PC-3 (cell line): ENCODE results near the gene AFG1L.

Experiments
- EZH2 ChIP-seq: fragments of 300-600 bp; sonication (generic); IDR thresholded peaks from one replicate; pipeline ENCODE4 v1.6.1; 2017; ENCODE audit warnings: antibody characterized with exemption, mild to moderate bottlenecking, low read length; ENCODE audit not compliant: unreplicated experiment
- EZH2phosphoT487 ChIP-seq: fragments of 300-600 bp; sonication (generic); IDR thresholded peaks from 2 replicates; pipeline ENCODE4 v1.6.1; 2018; ENCODE audit warnings: mild to moderate bottlenecking, antibody characterized with exemption, low read length, borderline replicate concordance
- TF ChIP-seq, protein P1 (sequence below): fragments of 300-600 bp; sonication (generic); conservative IDR thresholded peaks from 2 replicates; pipeline ENCODE4 v1.5.1; 2017; ENCODE audit warnings: antibody characterized with exemption, low read depth, mild to moderate bottlenecking, low read length

- TF ChIP-seq, protein P1, sequence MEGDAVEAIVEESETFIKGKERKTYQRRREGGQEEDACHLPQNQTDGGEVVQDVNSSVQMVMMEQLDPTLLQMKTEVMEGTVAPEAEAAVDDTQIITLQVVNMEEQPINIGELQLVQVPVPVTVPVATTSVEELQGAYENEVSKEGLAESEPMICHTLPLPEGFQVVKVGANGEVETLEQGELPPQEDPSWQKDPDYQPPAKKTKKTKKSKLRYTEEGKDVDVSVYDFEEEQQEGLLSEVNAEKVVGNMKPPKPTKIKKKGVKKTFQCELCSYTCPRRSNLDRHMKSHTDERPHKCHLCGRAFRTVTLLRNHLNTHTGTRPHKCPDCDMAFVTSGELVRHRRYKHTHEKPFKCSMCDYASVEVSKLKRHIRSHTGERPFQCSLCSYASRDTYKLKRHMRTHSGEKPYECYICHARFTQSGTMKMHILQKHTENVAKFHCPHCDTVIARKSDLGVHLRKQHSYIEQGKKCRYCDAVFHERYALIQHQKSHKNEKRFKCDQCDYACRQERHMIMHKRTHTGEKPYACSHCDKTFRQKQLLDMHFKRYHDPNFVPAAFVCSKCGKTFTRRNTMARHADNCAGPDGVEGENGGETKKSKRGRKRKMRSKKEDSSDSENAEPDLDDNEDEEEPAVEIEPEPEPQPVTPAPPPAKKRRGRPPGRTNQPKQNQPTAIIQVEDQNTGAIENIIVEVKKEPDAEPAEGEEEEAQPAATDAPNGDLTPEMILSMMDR: no peak
- no peak for TF ChIP-seq EZH2
- no peak for TF ChIP-seq EZH2phosphoT487
These were observed 43.6 kb upstream of the AFG1L start for GRCh38 chr6:108251252-108251651.
